Endodermal cell (in vitro differentiated cells): Measurements from ENCODE around the gene MAPT. TPM values are rescaled to one million over a fixed set of nuclear protein-coding genes. Genes with fewer than 3 reads are reported as not detected.

Source experiments
- DNase-seq: peaks from one replicate; pipeline ENCODE4 v3.0.0-alpha.2; 2017
- H3K27ac ChIP-seq: 2 replicates; pipeline ENCODE4 v1.5.1; 2013; ENCODE audit warnings: mild to moderate bottlenecking, low read depth, low read length, moderate library complexity
- H3K27me3 ChIP-seq: 2 replicates; pipeline ENCODE4 v1.6.1; 2013; ENCODE audit warnings: mild to moderate bottlenecking, low read length, moderate library complexity; ENCODE audit not compliant: insufficient read depth, control insufficient read depth, poor library complexity, severe bottlenecking
- H3K36me3 ChIP-seq: 2 replicates; pipeline ENCODE4 v1.7.0; 2013; ENCODE audit warnings: mild to moderate bottlenecking, low read length, moderate library complexity; ENCODE audit not compliant: control insufficient read depth, insufficient read depth
- H3K4me1 ChIP-seq: one replicate; pipeline ENCODE4 v1.7.0; 2013; ENCODE audit warnings: low read length; ENCODE audit not compliant: control insufficient read depth, insufficient read depth
- H3K4me3 ChIP-seq: 2 replicates; pipeline ENCODE4 v1.5.1; 2013; ENCODE audit warnings: mild to moderate bottlenecking, low read length, moderate library complexity
- H3K9ac ChIP-seq: 2 replicates; pipeline ENCODE4 v1.6.1; 2013; ENCODE audit warnings: mild to moderate bottlenecking, low read length, moderate library complexity; ENCODE audit not compliant: poor library complexity, severe bottlenecking; ENCODE audit errors: extremely low read depth
- H3K9me3 ChIP-seq: 2 replicates; pipeline ENCODE4 v1.6.1; 2013; ENCODE audit warnings: mild to moderate bottlenecking, low read length, moderate library complexity; ENCODE audit not compliant: control insufficient read depth
- H3K27ac Mint-ChIP-seq: 2 replicates; pipeline ENCODE4 v1.8.0; 2020; ENCODE audit warnings: mixed read lengths
- H3K27me3 Mint-ChIP-seq: 2 replicates; pipeline ENCODE4 v1.8.0; 2021; ENCODE audit warnings: mild to moderate bottlenecking, mixed read lengths; ENCODE audit not compliant: insufficient read depth
- H3K36me3 Mint-ChIP-seq: 2 replicates; pipeline ENCODE4 v1.8.0; 2020; ENCODE audit warnings: low read depth, mixed read lengths
- H3K4me1 Mint-ChIP-seq: 2 replicates; pipeline ENCODE4 v1.8.0; 2020; ENCODE audit warnings: mixed read lengths
- H3K4me3 Mint-ChIP-seq: 2 replicates; pipeline ENCODE4 v1.8.0; 2020; ENCODE audit warnings: mild to moderate bottlenecking, moderate library complexity, mixed read lengths
- H3K9me3 Mint-ChIP-seq: 2 replicates; pipeline ENCODE4 v1.8.0; 2020; ENCODE audit warnings: mild to moderate bottlenecking, mixed read lengths
- CTCF ChIP-seq: fragments of 200-600 bp; sonication (generic); conservative IDR thresholded peaks from 2 replicates; pipeline ENCODE4 v1.5.0; 2021; ENCODE audit warnings: antibody characterized with exemption, mild to moderate bottlenecking
- WGBS, 2 experiments: methylation state at CpG; one replicate each; pipeline versions ENCODE4 v1.1.5 to v1.1.7; 2013; ENCODE audit warnings: missing lambda C conversion rate in 2 of 2, mixed read lengths in 1 of 2; ENCODE audit not compliant: insufficient coverage in 1 of 2, insufficient read length in 1 of 2; 5-methylcytosine and 5-hydroxymethylcytosine counted together
- total RNA-seq, 2 donors: library from RNA; stranded (reverse); fragmentation: NEBNext Ultra II Directional in 1 of 2; extraction: Animal tissue kit (Norgen Biotek cat#: 25700) in 1 of 2; gene quantifications; 2 replicates in 1 of 2; 3 replicates in 1 of 2; pipeline ENCODE4 v1.2.1, GENCODE V29; 2021

The MAPT gene
- total RNA-seq, 2 donors from 2014 or later: 0.69 to 0.73 TPM

- Histone ChIP-seq H3K4me3 (no peak overlapping the region), H3K9ac (no peak overlapping the region), H3K27me3 (no peaks in the 10 kb centered on the region), H3K36me3 (no peaks in the 10 kb centered on the region), H3K9me3 (no peaks in the 10 kb centered on the region), H3K4me1 (no peaks in the 10 kb centered on the region), H3K27ac (no peak overlapping the region)
- H3K4me1 Mint-ChIP-seq: no peaks in the 10 kb centered on the region
- DNase-seq: no peak
- H3K27me3 Mint-ChIP-seq: no peaks in the 10 kb centered on the region
- 94 to 95% methylated on average over 5 to 9 of the region's 9 CpGs for WGBS, 2 experiments
- H3K4me3 Mint-ChIP-seq: no peak overlapping the region
- no peaks in the 10 kb centered on the region for H3K9me3 Mint-ChIP-seq
- no peaks in the 10 kb centered on the region for H3K36me3 Mint-ChIP-seq
- no peak for TF ChIP-seq CTCF
- H3K27ac Mint-ChIP-seq: no peak overlapping the region
Measured at GRCh38 chr17:45997624-45998023, 103.3 kb downstream of the MAPT start.

GRCh38 chr17:45998987-45999899 is 104.9 kb downstream of the MAPT start, which contains the start of gene STH:
TSS of gene STH (plus strand) at chr17:45999250. CDS start at chr17:45999280, 30 bp downstream.
- H3K9ac ChIP-seq: no peak within 1 kb of the TSS
- H3K27me3 Mint-ChIP-seq: no peaks in the 10 kb centered on the region
- no peaks in the 10 kb centered on the region for H3K9me3 Mint-ChIP-seq
- no peak for DNase-seq
- no peak within 1 kb of the TSS for H3K27ac ChIP-seq
- H3K36me3 Mint-ChIP-seq: no peaks in the 10 kb centered on the region
- no peaks in the 10 kb centered on the region for H3K27me3 ChIP-seq
- 88 to 89% methylated on average over 6 to 8 of the region's 8 CpGs for WGBS, 2 experiments
- TF ChIP-seq CTCF: no peak
- H3K36me3 ChIP-seq: no peaks in the 10 kb centered on the region
- H3K4me1 ChIP-seq: no peaks in the 10 kb centered on the region
- no peak within 1 kb of the TSS for H3K27ac Mint-ChIP-seq
- H3K4me3 ChIP-seq: no peak within 1 kb of the TSS
- no peaks in the 10 kb centered on the region for H3K4me1 Mint-ChIP-seq
- H3K4me3 Mint-ChIP-seq: no peak within 1 kb of the TSS
- H3K9me3 ChIP-seq: no peaks in the 10 kb centered on the region

GRCh38 chr17:45999900-46000290 is 105.5 kb downstream of the MAPT start:
- no peak overlapping the region for H3K9ac ChIP-seq
- no peaks in the 10 kb centered on the region for H3K27me3 ChIP-seq
- 83 to 85% methylated on average over 8 to 9 of the region's 9 CpGs for WGBS, 2 experiments
- no peaks in the 10 kb centered on the region for H3K36me3 Mint-ChIP-seq
- H3K4me1 ChIP-seq: no peaks in the 10 kb centered on the region
- no peak overlapping the region for H3K27ac ChIP-seq
- H3K4me3 ChIP-seq: no peak overlapping the region
- H3K36me3 ChIP-seq: no peaks in the 10 kb centered on the region
- H3K4me1 Mint-ChIP-seq: no peaks in the 10 kb centered on the region
- H3K9me3 Mint-ChIP-seq: no peaks in the 10 kb centered on the region
- no peak for TF ChIP-seq CTCF
- H3K4me3 Mint-ChIP-seq: no peak overlapping the region
- H3K9me3 ChIP-seq: no peaks in the 10 kb centered on the region
- H3K27ac Mint-ChIP-seq: no peak overlapping the region
- H3K27me3 Mint-ChIP-seq: no peaks in the 10 kb centered on the region
- no peak for DNase-seq
